KG1 (cell line): ENCODE measurements around the gene CNGA3.

Experiments used
- DNase-seq: peaks from one replicate; lab custom pipeline; 2025; lab: John Stamatoyannopoulos, UW

Gene CNGA3

GRCh38 chr2:98378196-98378595 lies 31.9 kb downstream of the CNGA3 start:
- no peak for DNase-seq

- no peak for DNase-seq
These were observed 32.6 kb downstream of the CNGA3 start for GRCh38 chr2:98378901-98379300.

GRCh38 chr2:98379311-98380202 lies 33.3 kb downstream of the CNGA3 start:
- no peak for DNase-seq

- no peak for DNase-seq
These were observed 33.9 kb downstream of the CNGA3 start for GRCh38 chr2:98380203-98380535.

GRCh38 chr2:98381494-98381893 lies 35.2 kb downstream of the CNGA3 start:
- DNase-seq, result no peak

- no peak for DNase-seq
These were observed 35.8 kb downstream of the CNGA3 start for GRCh38 chr2:98382086-98382485.

- DNase-seq, result no peak
These were observed 36.5 kb downstream of the CNGA3 start for GRCh38 chr2:98382739-98383138.

GRCh38 chr2:98383166-98383565 lies 36.9 kb downstream of the CNGA3 start:
- no peak for DNase-seq

GRCh38 chr2:98385050-98385699 lies 38.9 kb downstream of the CNGA3 start:
- DNase-seq, result peak; percentile 41

- DNase-seq, result no peak
These were observed 41.2 kb downstream of the CNGA3 start for GRCh38 chr2:98387478-98387877.

GRCh38 chr2:98388081-98388480 lies 41.8 kb downstream of the CNGA3 start:
- DNase-seq, result no peak

GRCh38 chr2:98388601-98389250 lies 42.5 kb downstream of the CNGA3 start:
- no peak for DNase-seq

- no peak for DNase-seq
These were observed 43.0 kb downstream of the CNGA3 start for GRCh38 chr2:98389251-98389605.

GRCh38 chr2:98390571-98391476 lies 44.6 kb downstream of the CNGA3 start:
- DNase-seq, result no peak

- no peak for DNase-seq
These were observed 45.5 kb downstream of the CNGA3 start for GRCh38 chr2:98391581-98392270.

GRCh38 chr2:98393354-98393753 lies 47.1 kb downstream of the CNGA3 start:
- DNase-seq, result no peak

- no peak for DNase-seq
These were observed 48.4 kb downstream of the CNGA3 start for GRCh38 chr2:98394595-98395153.

- DNase-seq, result no peak
These were observed 49.7 kb downstream of the CNGA3 start for GRCh38 chr2:98395977-98396376.

- DNase-seq, result no peak
These were observed 50.6 kb downstream of the CNGA3 start for GRCh38 chr2:98396745-98397355.

GRCh38 chr2:98399140-98399539 lies 52.9 kb downstream of the CNGA3 start:
- no peak for DNase-seq

- DNase-seq, result no peak
These were observed 57.6 kb downstream of the CNGA3 start for GRCh38 chr2:98403878-98404277.
